Calu3 (cell line): Measurements from ENCODE around the gene INTS6. TPM values are rescaled to one million over a fixed set of nuclear protein-coding genes. Genes with fewer than 3 reads are reported as not detected.

Experiments
- BruUV-seq: library from RNA; stranded (reverse); fragments of 400-500 nt; replicated peaks from 2 replicates; lab custom pipeline; 2021; lab: Mats Ljungman, UMichigan
- CTCF ChIA-PET: fragments of 300-600 bp; sonication (Branson Sonifier 250); formaldehyde crosslinking; loops from one replicate; lab custom pipeline; 2022; ENCODE audit warnings: antibody characterized with exemption; lab: Charles Lee
- DNase-seq: peaks from one replicate; pipeline ENCODE4 v3.0.0; 2022
- H3K27ac Mint-ChIP-seq: one replicate; pipeline ENCODE4 v1.8.0; 2022; ENCODE audit warnings: mixed read lengths; ENCODE audit not compliant: unreplicated experiment
- H3K27me3 Mint-ChIP-seq: one replicate; pipeline ENCODE4 v1.8.0; 2022; ENCODE audit warnings: mixed read lengths; ENCODE audit not compliant: unreplicated experiment
- H3K36me3 Mint-ChIP-seq: one replicate; pipeline ENCODE4 v1.8.0; 2022; ENCODE audit warnings: mild to moderate bottlenecking, moderate library complexity, mixed read lengths; ENCODE audit not compliant: insufficient read depth, unreplicated experiment
- H3K4me1 Mint-ChIP-seq: one replicate; pipeline ENCODE4 v1.8.0; 2022; ENCODE audit warnings: mild to moderate bottlenecking, low read depth, mixed read lengths; ENCODE audit not compliant: unreplicated experiment
- H3K4me3 Mint-ChIP-seq: one replicate; pipeline ENCODE4 v1.8.0; 2022; ENCODE audit warnings: mild to moderate bottlenecking, low read depth, moderate library complexity, mixed read lengths; ENCODE audit not compliant: unreplicated experiment
- H3K9me3 Mint-ChIP-seq: one replicate; pipeline ENCODE4 v1.8.0; 2022; ENCODE audit warnings: low read depth, mixed read lengths; ENCODE audit not compliant: unreplicated experiment
- intact Hi-C: fragments of 100-400 bp; cut with micrococcal nuclease; formaldehyde crosslinking; loops from one replicate; pipeline ENCODE4 v1.10.0; 2022; ENCODE audit not compliant: unreplicated experiment
- total RNA-seq: library from RNA; stranded (reverse); gene quantifications from 2 replicates; pipeline ENCODE4 v1.2.3, GENCODE V29; 2022
- TF ChIP-seq, protein P1 (sequence below): fragments of 200-600 bp; IDR thresholded peaks from one replicate; pipeline ENCODE4 v1.8.0; 2022; ENCODE audit warnings: antibody characterized with exemption; ENCODE audit not compliant: unreplicated experiment

INTS6 gene
- total RNA-seq, 1 experiment from 2014 or later, result 25.3 TPM

DNA sequence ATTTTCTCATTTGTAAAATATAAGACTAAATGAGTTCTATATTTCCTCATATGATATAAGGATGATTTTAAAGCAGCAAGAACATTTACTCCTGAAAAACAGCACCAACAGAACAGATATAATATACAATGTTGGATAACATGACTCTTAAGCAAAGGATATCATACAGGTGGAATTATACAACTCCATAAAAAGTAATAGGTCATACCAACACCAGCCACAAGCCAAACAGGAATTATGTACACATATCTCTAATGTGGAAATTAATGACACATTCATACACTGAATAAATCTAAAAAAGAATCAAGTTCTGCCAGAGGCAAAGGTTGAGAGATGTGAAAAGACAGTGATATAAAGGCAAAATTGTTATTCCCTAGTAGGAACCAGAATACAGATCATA lies 25.9 kb downstream of the INTS6 start:
- H3K27ac Mint-ChIP-seq, result no peak overlapping the region
- CTCF ChIA-PET, result no interaction called here
- H3K27me3 Mint-ChIP-seq, result no peaks in the 10 kb centered on the region
- no peak overlapping the region for H3K4me3 Mint-ChIP-seq
- intact Hi-C loops, result no loop called here
- no TSS peak for BruUV-seq
- DNase-seq, result no peak
- peaks cover 12% of the 10 kb centered on the region for H3K4me1 Mint-ChIP-seq
- no peaks in the 10 kb centered on the region for H3K36me3 Mint-ChIP-seq
- TF ChIP-seq, protein P1, sequence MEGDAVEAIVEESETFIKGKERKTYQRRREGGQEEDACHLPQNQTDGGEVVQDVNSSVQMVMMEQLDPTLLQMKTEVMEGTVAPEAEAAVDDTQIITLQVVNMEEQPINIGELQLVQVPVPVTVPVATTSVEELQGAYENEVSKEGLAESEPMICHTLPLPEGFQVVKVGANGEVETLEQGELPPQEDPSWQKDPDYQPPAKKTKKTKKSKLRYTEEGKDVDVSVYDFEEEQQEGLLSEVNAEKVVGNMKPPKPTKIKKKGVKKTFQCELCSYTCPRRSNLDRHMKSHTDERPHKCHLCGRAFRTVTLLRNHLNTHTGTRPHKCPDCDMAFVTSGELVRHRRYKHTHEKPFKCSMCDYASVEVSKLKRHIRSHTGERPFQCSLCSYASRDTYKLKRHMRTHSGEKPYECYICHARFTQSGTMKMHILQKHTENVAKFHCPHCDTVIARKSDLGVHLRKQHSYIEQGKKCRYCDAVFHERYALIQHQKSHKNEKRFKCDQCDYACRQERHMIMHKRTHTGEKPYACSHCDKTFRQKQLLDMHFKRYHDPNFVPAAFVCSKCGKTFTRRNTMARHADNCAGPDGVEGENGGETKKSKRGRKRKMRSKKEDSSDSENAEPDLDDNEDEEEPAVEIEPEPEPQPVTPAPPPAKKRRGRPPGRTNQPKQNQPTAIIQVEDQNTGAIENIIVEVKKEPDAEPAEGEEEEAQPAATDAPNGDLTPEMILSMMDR, result no peak
- no peaks in the 10 kb centered on the region for H3K9me3 Mint-ChIP-seq

GRCh38 chr13:51425410-51426042 lies 27.3 kb downstream of the INTS6 start:
- H3K9me3 Mint-ChIP-seq, result no peaks in the 10 kb centered on the region
- TF ChIP-seq, protein P1, result no peak
- CTCF ChIA-PET, result no interaction called here
- no peaks in the 10 kb centered on the region for H3K36me3 Mint-ChIP-seq
- H3K27ac Mint-ChIP-seq, result no peak overlapping the region
- no TSS peak for BruUV-seq
- no peak overlapping the region for H3K4me3 Mint-ChIP-seq
- no peak for DNase-seq
- H3K4me1 Mint-ChIP-seq, result peaks cover 12% of the 10 kb centered on the region
- intact Hi-C loops, result no loop called here
- H3K27me3 Mint-ChIP-seq, result no peaks in the 10 kb centered on the region

- intact Hi-C loops, result no loop called here
- Mint-ChIP-seq H3K27ac (no peak overlapping the region), H3K9me3 (no peaks in the 10 kb centered on the region), H3K27me3 (no peaks in the 10 kb centered on the region), H3K4me3 (no peak overlapping the region), H3K36me3 (no peaks in the 10 kb centered on the region), H3K4me1 (peaks cover 12% of the 10 kb centered on the region)
- DNase-seq, result no peak
- CTCF ChIA-PET, result no interaction called here
- TF ChIP-seq, protein P1, result no peak
- no TSS peak for BruUV-seq
These were observed 29.1 kb downstream of the INTS6 start for GRCh38 chr13:51423766-51424165.

GRCh38 chr13:51422484-51422883 lies 30.4 kb downstream of the INTS6 start:
- H3K36me3 Mint-ChIP-seq, result no peaks in the 10 kb centered on the region
- no peak for DNase-seq
- TF ChIP-seq, protein P1, result no peak
- H3K4me3 Mint-ChIP-seq, result no peak overlapping the region
- no peaks in the 10 kb centered on the region for H3K27me3 Mint-ChIP-seq
- H3K4me1 Mint-ChIP-seq, result peaks cover 12% of the 10 kb centered on the region
- no peak overlapping the region for H3K27ac Mint-ChIP-seq
- CTCF ChIA-PET, result no interaction called here
- intact Hi-C loops, result no loop called here
- no TSS peak for BruUV-seq
- no peaks in the 10 kb centered on the region for H3K9me3 Mint-ChIP-seq
